ENCODE measurements around the gene C22orf23. TPM values are rescaled to one million over a fixed set of nuclear protein-coding genes. Genes with fewer than 3 reads are reported as not detected.

The C22orf23 gene
- total and polyA plus RNA-seq, 8 donors, result 0.09 to 0.68 (median 0.27) TPM; not detected in 2

DNA sequence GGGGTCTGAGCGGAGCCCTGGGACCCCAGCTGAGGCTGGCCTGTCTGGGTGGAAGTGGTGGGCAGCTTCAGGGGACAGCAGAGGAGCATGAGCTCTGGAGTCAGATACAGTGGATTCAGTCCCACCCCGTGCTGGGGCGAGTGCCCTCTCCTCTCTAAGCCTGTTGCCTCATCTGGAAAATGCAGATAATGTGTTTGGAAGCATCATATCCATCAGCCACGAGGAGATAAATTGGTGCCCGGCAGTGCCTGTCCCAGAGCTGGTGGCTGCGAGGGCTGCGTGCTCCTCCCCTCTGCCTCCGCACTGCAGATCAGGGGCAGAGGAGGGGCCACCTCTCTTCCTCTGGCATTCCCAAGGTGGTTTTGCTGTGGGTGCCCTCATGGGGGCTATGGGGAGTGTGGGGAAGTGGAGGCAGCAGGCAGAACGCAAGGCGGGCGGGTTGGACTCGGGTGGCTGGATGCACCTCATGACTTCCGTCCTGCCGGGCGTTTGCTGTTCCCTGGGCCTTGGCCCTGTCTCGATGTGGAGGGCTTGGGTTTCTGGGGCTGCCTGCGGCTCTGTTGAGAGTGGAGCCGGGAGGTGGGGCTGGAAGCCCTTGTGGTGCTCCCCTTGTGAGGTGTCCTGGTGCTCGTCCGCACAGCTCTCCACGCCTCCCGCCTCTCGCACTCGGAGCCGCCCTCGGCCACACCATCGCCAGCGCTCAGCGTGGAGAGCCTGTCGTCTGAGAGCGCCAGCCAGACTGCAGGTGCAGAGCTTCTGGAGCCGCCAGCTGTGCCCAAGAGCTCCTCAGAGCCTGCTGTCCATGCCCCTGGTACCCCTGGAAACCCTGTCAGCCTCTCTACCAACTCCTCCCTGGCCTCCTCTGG lies 26.4 kb downstream of the C22orf23 start:
- TF ChIP-seq, protein P1, sequence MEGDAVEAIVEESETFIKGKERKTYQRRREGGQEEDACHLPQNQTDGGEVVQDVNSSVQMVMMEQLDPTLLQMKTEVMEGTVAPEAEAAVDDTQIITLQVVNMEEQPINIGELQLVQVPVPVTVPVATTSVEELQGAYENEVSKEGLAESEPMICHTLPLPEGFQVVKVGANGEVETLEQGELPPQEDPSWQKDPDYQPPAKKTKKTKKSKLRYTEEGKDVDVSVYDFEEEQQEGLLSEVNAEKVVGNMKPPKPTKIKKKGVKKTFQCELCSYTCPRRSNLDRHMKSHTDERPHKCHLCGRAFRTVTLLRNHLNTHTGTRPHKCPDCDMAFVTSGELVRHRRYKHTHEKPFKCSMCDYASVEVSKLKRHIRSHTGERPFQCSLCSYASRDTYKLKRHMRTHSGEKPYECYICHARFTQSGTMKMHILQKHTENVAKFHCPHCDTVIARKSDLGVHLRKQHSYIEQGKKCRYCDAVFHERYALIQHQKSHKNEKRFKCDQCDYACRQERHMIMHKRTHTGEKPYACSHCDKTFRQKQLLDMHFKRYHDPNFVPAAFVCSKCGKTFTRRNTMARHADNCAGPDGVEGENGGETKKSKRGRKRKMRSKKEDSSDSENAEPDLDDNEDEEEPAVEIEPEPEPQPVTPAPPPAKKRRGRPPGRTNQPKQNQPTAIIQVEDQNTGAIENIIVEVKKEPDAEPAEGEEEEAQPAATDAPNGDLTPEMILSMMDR (IDR thresholded peaks at IDR 0.05), result no peak
- DNase-seq (no peak), FAIRE-seq (no peak), ATAC-seq (no peak)
- intact Hi-C loops (cut with DNase I), result no loop called here
- Histone ChIP-seq H3K36me3 (peaks cover 0 to 22% (median 9%) of the 10 kb centered on the region in 3 donors), H3K4me3 (no peak overlapping the region), H3K27me3 (no peaks in the 10 kb centered on the region), H3K27ac (peak overlapping the region in 1 of 4 donors; percentile 4), H3K9me3 (no peaks in the 10 kb centered on the region), H3K4me1 (peaks cover 30 to 45% (median 35%) of the 10 kb centered on the region in 3 donors)
- WGBS, 2 donors, result 73 to 79% methylated on average over 27 to 32 of the region's 32 CpGs

DNA sequence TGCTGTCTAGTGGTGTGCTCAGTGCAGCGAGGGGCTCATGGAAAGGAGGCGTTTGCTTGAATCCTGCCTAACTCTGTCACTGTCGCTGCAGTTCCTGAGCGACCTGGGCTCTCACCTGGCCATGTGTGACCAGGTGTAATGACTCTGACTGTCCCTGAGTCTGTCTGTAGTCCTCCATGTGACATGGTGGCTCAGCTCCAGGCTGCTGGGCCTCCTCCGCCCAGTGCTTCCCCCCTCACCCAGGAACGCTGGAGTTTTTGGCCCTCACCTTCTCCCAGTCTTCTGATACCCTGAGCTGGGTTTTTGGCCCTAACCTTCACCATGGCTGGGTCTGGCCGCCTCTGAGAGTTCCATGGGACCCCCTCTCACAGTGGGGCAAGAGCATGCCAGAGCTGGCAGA lies 27.0 kb downstream of the C22orf23 start:
- Histone ChIP-seq H3K9me3 (no peaks in the 10 kb centered on the region), H3K4me1 (peaks cover 23 to 41% (median 29%) of the 10 kb centered on the region in 3 donors), H3K27ac (no peak overlapping the region), H3K27me3 (no peaks in the 10 kb centered on the region), H3K36me3 (peaks cover 0 to 22% (median 9%) of the 10 kb centered on the region in 3 donors), H3K4me3 (peak overlapping the region in 2 of 4 donors; percentile 8 to 14)
- intact Hi-C loops (cut with DNase I), result no loop called here
- FAIRE-seq, result no peak
- DNase-seq, result peak in 3 of 6 donors; percentile 37 to 60 (median 60)
- TF ChIP-seq, protein P1 (IDR thresholded peaks at IDR 0.05), result no peak
- peak in 3 of 4 donors; percentile 11 to 49 (median 16) for ATAC-seq
- 45 to 52% methylated on average over 7 of the region's 7 CpGs for WGBS, 2 donors

DNA sequence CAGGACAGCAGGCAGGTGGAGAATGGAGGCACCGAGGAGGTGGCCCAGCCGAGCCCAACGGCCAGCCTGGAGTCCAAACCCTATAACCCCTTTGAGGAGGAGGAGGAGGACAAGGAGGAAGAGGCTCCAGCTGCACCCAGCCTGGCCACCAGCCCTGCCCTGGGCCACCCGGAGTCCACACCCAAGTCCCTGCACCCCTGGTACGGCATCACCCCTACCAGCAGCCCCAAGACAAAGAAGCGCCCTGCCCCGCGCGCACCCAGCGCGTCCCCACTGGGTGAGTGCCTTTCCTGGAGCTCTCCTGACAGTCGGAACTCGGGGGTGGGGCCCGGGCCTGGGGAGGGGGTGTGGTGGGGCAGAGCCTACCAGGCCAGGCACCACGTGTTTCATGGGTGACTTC lies 27.6 kb downstream of the C22orf23 start:
- H3K4me3 ChIP-seq, result peak overlapping the region in 2 of 4 donors; percentile 8 to 14
- TF ChIP-seq, protein P1 (IDR thresholded peaks at IDR 0.05), result no peak
- no peaks in the 10 kb centered on the region for H3K27me3 ChIP-seq
- peaks cover 18 to 36% (median 25%) of the 10 kb centered on the region in 3 donors for H3K4me1 ChIP-seq
- no peak overlapping the region for H3K27ac ChIP-seq
- no peak for FAIRE-seq
- WGBS, 2 donors, result 43 to 49% methylated on average over 15 of the region's 15 CpGs
- intact Hi-C loops (cut with DNase I), result no loop called here
- no peaks in the 10 kb centered on the region for H3K9me3 ChIP-seq
- H3K36me3 ChIP-seq, result peaks cover 0 to 22% (median 9%) of the 10 kb centered on the region in 3 donors
- no peak for ATAC-seq
- DNase-seq, result peak in 1 of 6 donors; percentile 60

DNA sequence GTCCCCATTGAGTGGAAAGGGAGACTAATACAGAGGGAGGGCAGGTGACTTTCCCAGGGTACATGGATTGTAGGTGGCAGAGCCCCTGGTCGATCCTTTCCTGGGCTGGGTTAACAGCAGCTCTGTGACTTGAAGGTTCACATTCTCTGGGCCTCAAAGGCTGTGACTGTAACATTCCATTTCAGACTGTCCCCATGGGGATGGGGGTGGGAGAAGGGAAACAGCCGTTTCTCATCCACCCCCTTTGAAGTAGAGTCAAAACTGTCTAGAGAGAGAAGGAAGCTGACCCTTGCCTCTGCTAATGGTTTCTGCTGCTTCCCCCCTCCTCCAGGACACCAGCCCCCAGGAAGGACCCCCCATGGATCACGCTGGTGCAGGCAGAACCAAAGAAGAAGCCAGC lies 28.1 kb downstream of the C22orf23 start:
- no peaks in the 10 kb centered on the region for H3K9me3 ChIP-seq
- TF ChIP-seq, protein P1 (IDR thresholded peaks at IDR 0.05), result no peak
- no peak for DNase-seq
- no peak for ATAC-seq
- peaks cover 0 to 24% (median 9%) of the 10 kb centered on the region in 3 donors for H3K36me3 ChIP-seq
- H3K4me1 ChIP-seq, result peaks cover 13 to 31% (median 21%) of the 10 kb centered on the region in 3 donors
- no peak for FAIRE-seq
- 35 to 42% methylated on average over 3 of the region's 3 CpGs for WGBS, 2 donors
- H3K27ac ChIP-seq, result peak overlapping the region in 2 of 4 donors; percentile 44 to 59
- H3K4me3 ChIP-seq, result no peak overlapping the region
- intact Hi-C loops (cut with DNase I), result no loop called here
- no peaks in the 10 kb centered on the region for H3K27me3 ChIP-seq
